ENCODE measurements around the gene EWSR1.

- TF ChIP-seq CTCF (conservative IDR thresholded peaks at IDR 0.05; ENCODE audit: low read length), result no peak
- no peak for TF ChIP-seq EZH2phosphoT487 (IDR thresholded peaks at IDR 0.05; ENCODE audit: borderline replicate concordance)
These were observed 43.6 kb downstream of the EWSR1 start for GRCh38 chr22:29311464-29312217.

Measured in Loucy (cell line).